GM18951 (cell line): ENCODE results near the gene NPC1.
"Not testable (repeated sequence)": the region's sequence is repeated elsewhere in the genome, so short reads cannot be mapped to it uniquely, and the experiment has no call there.

Experiments
- POLR2A ChIP-seq: IDR thresholded peaks from 4 replicates; pipeline ENCODE4 v1.6.1; 2011; ENCODE audit warnings: mild to moderate bottlenecking; ENCODE audit not compliant: insufficient read length, insufficient read depth; ENCODE audit errors: extremely low read depth
- in situ Hi-C: fragments of 300-500 bp; cut with MboI; formaldehyde crosslinking; loops from one replicate; pipeline ENCODE4 v1.12.0; 2022; ENCODE audit warnings: low sequenced_read_pairs, mixed read lengths, inconsistent platforms; ENCODE audit not compliant: unreplicated experiment

Gene NPC1

GRCh38 chr18:23528580-23529472 lies 57.5 kb downstream of the NPC1 start:
- in situ Hi-C loops, result no loop called here
- TF ChIP-seq POLR2A, result no peak

- in situ Hi-C loops, result no loop called here
- TF ChIP-seq POLR2A, result no peak
Measured at GRCh38 chr18:23526501-23527063, 59.7 kb downstream of the NPC1 start.

DNA sequence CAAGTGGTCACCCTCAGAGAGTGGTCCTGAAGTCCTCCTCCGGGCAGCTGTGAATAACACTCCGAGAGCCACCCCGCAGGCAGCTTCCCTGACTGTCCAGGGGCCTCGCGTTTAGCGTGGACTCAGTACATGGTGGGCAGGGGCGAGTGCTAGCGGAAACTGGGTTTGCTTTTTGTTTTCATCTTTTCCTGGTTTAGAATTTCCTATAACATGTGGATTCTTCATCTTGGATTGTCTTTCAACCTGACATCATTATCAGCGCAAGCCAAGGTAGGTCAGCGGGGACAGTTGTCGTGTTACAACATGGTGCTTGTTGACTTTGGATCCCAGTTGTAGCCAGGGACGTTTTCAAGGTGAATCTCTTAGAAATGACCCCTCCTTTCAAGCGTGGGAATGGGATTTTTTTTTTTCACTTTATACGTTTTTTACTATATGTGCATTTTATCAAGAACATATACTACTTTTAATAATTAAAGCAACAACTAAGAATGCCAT lies 62.0 kb downstream of the NPC1 start:
- in situ Hi-C loops, result no loop called here

GRCh38 chr18:23523429-23524212 lies 62.7 kb downstream of the NPC1 start:
- in situ Hi-C loops, result no loop called here

More for the DNA sequence above, 62.0 kb downstream of the NPC1 start:
- TF ChIP-seq POLR2A, result no peak

DNA sequence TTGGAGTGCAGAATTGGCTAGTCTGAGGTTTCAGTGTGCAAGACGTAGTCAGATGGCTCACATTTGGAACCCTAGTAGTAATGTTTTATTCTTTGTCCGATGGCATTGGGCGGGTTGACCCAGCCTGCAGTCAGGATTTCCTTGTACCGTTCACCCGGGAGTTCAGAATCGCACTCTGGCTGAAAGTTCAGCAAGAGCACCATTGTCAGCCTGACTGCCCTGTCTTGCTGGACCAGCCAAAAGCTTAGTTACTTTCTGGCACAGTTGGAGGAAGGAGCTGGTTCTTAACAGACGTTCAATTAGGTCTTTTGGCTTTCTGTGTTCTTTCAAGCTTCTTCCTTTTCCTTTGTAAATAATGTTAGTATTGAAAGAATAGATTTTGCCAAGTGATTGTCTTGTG lies 64.4 kb downstream of the NPC1 start:
- in situ Hi-C loops, result no loop called here
- TF ChIP-seq POLR2A, result no peak

More at GRCh38 chr18:23523429-23524212, 62.7 kb downstream of the NPC1 start:
- no peak for TF ChIP-seq POLR2A

- in situ Hi-C loops, result no loop called here
Measured at GRCh38 chr18:23521271-23521670, 65.0 kb downstream of the NPC1 start.

GRCh38 chr18:23519734-23520133 lies 66.6 kb downstream of the NPC1 start:
- TF ChIP-seq POLR2A, result no peak
- in situ Hi-C loops, result no loop called here

More at GRCh38 chr18:23521271-23521670, 65.0 kb downstream of the NPC1 start:
- TF ChIP-seq POLR2A, result no peak

DNA sequence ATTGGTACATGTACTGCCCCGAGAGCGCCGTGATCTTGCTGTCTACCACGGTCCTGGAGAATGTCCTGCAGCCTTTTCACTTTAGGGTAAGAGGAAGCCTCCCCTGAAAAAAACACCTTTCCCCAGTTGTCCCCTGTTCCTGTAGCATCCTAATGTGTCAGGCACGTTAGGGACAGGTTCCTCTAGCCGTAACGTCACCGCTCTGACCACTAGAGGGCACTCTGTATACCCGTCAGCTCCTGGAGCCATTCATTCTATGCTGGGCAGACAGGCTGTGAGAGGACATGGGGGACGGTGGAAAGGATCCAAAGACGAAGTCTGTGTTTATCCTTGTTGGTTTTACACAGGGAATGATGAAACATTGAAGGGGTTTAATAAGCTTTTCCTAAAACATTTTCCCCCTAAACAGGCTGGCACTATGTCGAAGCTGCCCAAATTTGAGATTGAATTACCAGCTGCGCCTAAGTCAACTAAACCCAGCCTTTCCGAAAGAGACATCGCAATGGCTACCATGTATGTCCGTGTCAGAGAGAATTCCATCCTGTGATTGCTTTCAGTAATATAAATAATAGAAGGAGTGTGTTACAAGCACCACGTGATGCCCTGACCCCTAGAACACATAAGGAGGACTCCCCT lies 70.3 kb downstream of the NPC1 start:
- no peak for TF ChIP-seq POLR2A
- in situ Hi-C loops, result no loop called here

- in situ Hi-C loops, result no loop called here
- TF ChIP-seq POLR2A, result no peak
Measured at GRCh38 chr18:23512641-23513040, 73.7 kb downstream of the NPC1 start.

GRCh38 chr18:23512216-23512615 lies 74.1 kb downstream of the NPC1 start:
- in situ Hi-C loops, result not testable (repeated sequence)

DNA sequence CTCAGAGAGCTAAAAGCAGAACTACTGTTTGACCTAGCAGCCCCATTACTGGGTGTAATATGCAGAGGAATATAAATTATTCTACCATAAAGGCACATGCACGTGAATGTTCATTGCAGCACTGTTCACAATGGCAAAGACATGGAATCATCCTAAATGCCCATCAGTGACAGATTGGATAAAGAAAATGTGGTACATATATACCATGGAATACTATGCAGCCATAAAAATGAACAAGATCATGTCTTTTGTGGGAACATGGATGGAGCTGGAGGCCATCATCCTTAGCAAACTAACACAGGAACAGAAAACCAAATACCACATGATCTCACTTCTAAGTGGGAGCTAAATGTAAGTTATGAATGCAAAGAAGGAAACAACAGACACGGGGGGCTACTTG lies 75.4 kb downstream of the NPC1 start:
- in situ Hi-C loops, result not testable (repeated sequence)

DNA sequence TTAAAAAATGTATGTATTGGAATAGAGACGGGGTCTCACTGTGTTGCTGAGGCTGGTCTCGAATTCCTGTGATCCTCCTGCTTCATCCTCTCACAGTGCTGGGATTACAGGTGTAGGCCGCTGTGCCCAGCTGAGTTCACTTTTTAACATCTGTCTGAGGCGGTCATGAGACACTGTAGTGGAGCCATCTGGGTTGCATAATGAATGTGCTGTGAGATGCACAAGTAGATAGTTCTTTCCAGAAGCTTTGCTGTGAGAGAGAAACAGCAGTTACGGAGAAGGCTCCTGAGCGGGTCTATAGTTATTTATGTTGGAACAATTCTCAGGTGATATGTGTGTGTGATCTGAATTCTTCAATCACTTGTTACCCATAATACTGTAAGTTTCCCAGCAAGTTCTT lies 79.9 kb downstream of the NPC1 start:
- no peak for TF ChIP-seq POLR2A
- in situ Hi-C loops, result no loop called here

- in situ Hi-C loops, result no loop called here
- no peak for TF ChIP-seq POLR2A
Measured at GRCh38 chr18:23504720-23505119, 81.6 kb downstream of the NPC1 start.
